Measurements from ENCODE around the gene SACM1L. TPM values are rescaled to one million over a fixed set of nuclear protein-coding genes. Genes with fewer than 3 reads are reported as not detected.

The SACM1L gene
- total and polyA plus RNA-seq, 2 of the 4 experiments (the other 2 are of a cell fraction): 19.0 to 40.9 TPM

GRCh38 chr3:45746165-45746776, 57.1 kb downstream of the SACM1L start:
- ChIA-PET CTCF (no interaction called here), POLR2A (ENCODE audit: unreplicated experiment) (no interaction called here)
- dilution Hi-C loops (cut with HindIII; ENCODE audit: low sequenced_read_pairs, unreplicated experiment): no loop called here
- WGBS, 2 experiments (ENCODE audit: extremely low coverage in 2 of 2, insufficient read length in 1 of 2): 95% methylated on average over 9 of the region's 32 CpGs; no CpG with 5 or more reads in 1 of the 2 experiments
- ATAC-seq (ENCODE audit: low read depth) (no peak), DNase-seq (no peak)
- in situ Hi-C loops (cut with MboI; ENCODE audit: low sequenced_read_pairs): no loop called here
- TF ChIP-seq MAFK (IDR thresholded peaks at IDR 0.05; ENCODE audit: low read depth, low read length) (no peak), BHLHE40 (IDR thresholded peaks at IDR 0.05; ENCODE audit: low read depth, low read length) (no peak), CHD1 (IDR thresholded peaks at IDR 0.05; ENCODE audit: low read depth, low read length) (no peak), SMC3 (IDR thresholded peaks at IDR 0.05; ENCODE audit: low read depth, low read length) (no peak), CEBPB (IDR thresholded peaks at IDR 0.05; ENCODE audit: low read depth, low read length) (no peak), MXI1 (IDR thresholded peaks at IDR 0.05; ENCODE audit: borderline replicate concordance, low read depth, low read length) (no peak), USF2 (IDR thresholded peaks at IDR 0.05; ENCODE audit: low read depth, low read length) (no peak), FOS (IDR thresholded peaks at IDR 0.05; ENCODE audit: low read depth, low read length) (no peak), MAZ (IDR thresholded peaks at IDR 0.05; ENCODE audit: borderline replicate concordance, low read depth, low read length) (no peak)
- TF ChIP-seq, protein P1, sequence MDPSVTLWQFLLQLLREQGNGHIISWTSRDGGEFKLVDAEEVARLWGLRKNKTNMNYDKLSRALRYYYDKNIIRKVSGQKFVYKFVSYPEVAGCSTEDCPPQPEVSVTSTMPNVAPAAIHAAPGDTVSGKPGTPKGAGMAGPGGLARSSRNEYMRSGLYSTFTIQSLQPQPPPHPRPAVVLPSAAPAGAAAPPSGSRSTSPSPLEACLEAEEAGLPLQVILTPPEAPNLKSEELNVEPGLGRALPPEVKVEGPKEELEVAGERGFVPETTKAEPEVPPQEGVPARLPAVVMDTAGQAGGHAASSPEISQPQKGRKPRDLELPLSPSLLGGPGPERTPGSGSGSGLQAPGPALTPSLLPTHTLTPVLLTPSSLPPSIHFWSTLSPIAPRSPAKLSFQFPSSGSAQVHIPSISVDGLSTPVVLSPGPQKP (IDR thresholded peaks at IDR 0.05; ENCODE audit: borderline replicate concordance, low read depth, low read length): no peak
- TF ChIP-seq, protein P2, sequence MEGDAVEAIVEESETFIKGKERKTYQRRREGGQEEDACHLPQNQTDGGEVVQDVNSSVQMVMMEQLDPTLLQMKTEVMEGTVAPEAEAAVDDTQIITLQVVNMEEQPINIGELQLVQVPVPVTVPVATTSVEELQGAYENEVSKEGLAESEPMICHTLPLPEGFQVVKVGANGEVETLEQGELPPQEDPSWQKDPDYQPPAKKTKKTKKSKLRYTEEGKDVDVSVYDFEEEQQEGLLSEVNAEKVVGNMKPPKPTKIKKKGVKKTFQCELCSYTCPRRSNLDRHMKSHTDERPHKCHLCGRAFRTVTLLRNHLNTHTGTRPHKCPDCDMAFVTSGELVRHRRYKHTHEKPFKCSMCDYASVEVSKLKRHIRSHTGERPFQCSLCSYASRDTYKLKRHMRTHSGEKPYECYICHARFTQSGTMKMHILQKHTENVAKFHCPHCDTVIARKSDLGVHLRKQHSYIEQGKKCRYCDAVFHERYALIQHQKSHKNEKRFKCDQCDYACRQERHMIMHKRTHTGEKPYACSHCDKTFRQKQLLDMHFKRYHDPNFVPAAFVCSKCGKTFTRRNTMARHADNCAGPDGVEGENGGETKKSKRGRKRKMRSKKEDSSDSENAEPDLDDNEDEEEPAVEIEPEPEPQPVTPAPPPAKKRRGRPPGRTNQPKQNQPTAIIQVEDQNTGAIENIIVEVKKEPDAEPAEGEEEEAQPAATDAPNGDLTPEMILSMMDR (conservative IDR thresholded peaks at IDR 0.05; ENCODE audit: low read depth, low read length): no peak
- no peak overlapping the region for H3K27ac ChIP-seq (ENCODE audit: insufficient read depth, low read length)
- intact Hi-C loops (cut with micrococcal nuclease): no loop called here
- no peak overlapping the region for H3K9ac ChIP-seq (ENCODE audit: low read depth, low read length)
- H2AK9ac ChIP-seq (replicated peaks; ENCODE audit: low read depth, low read length, poor library complexity): no peak overlapping the region
- H3K79me1 ChIP-seq (ENCODE audit: low read depth in 1 of 2, low read length in 2 of 2): peaks cover 0 to 6% of the 10 kb centered on the region in 2 experiments; a peak in 2 of 4 replicates
- H4K5ac ChIP-seq (ENCODE audit: low read depth, low read length): no peak overlapping the region
- no peak overlapping the region for H3K4ac ChIP-seq (ENCODE audit: low read depth, low read length)
- H3K56ac ChIP-seq (ENCODE audit: extremely low read depth, insufficient read depth, low read length): no peak overlapping the region
- H3K9me3 ChIP-seq (ENCODE audit: control insufficient read depth, insufficient read depth, low read length): no peaks in the 10 kb centered on the region
- no peak overlapping the region for H4K91ac ChIP-seq (ENCODE audit: insufficient read depth, low read depth, low read length)
- BruUV-seq (replicated peaks): no TSS peak
- H3K23ac ChIP-seq (ENCODE audit: low read depth, low read length): no peak overlapping the region
- no peak overlapping the region for H3K4me3 ChIP-seq (ENCODE audit: insufficient read depth, low read depth, low read length)
- H2AFZ ChIP-seq (replicated peaks; ENCODE audit: low read length, poor library complexity): no peak overlapping the region
- peaks cover 5% of the 10 kb centered on the region; the same call in 1 of the 2 replicates for H3K9me1 ChIP-seq (ENCODE audit: insufficient read depth, low read length)
- H3K18ac ChIP-seq (ENCODE audit: low read depth, low read length): no peak overlapping the region
- H2BK20ac ChIP-seq (ENCODE audit: low read depth, low read length): no peak overlapping the region
- H3K27me3 ChIP-seq (ENCODE audit: control insufficient read depth, insufficient read depth, low read length): no peaks in the 10 kb centered on the region
- no peak overlapping the region for H2BK5ac ChIP-seq (ENCODE audit: low read depth, low read length, poor library complexity, severe bottlenecking)
- no peaks in the 10 kb centered on the region for H3K4me1 ChIP-seq (ENCODE audit: control insufficient read depth, insufficient read depth, low read length)
- H3K14ac ChIP-seq (replicated peaks; ENCODE audit: low read depth, low read length): no peak overlapping the region
- H3K4me2 ChIP-seq (ENCODE audit: low read depth, low read length): no peak overlapping the region
- H4K20me1 ChIP-seq (ENCODE audit: insufficient read depth, low read length): no peaks in the 10 kb centered on the region
- H3K36me3 ChIP-seq (ENCODE audit: control insufficient read depth, insufficient read depth, low read length): peaks cover 41% of the 10 kb centered on the region
- H2AK5ac ChIP-seq (ENCODE audit: low read depth, low read length): no peak overlapping the region
- no peak overlapping the region for H4K8ac ChIP-seq (ENCODE audit: low read depth in 2 of 2, low read length in 2 of 2)
- no peak overlapping the region for H2BK15ac ChIP-seq (ENCODE audit: low read depth, low read length)
- no peak overlapping the region for H2BK120ac ChIP-seq (ENCODE audit: low read depth, low read length)

Data from IMR-90 (cell line).